H9 (cell line): ENCODE data around the gene CLIC3. TPM values are rescaled to one million over a fixed set of nuclear protein-coding genes. Genes with fewer than 3 reads are reported as not detected.

ENCODE experiments used
- DNase-seq: peaks from one replicate; pipeline ENCODE4 v3.0.0-alpha.2; 2017
- H2AFZ ChIP-seq: one replicate; pipeline ENCODE4 v1.6.1; 2013; ENCODE audit warnings: mild to moderate bottlenecking, low read length, control low read depth, moderate library complexity
- H2AK5ac ChIP-seq: 2 replicates; pipeline ENCODE4 v1.6.1; 2013; ENCODE audit warnings: low read length, control low read depth, mixed read lengths; ENCODE audit not compliant: insufficient read length
- H2BK120ac ChIP-seq: one replicate; pipeline ENCODE4 v1.6.1; 2013; ENCODE audit warnings: low read depth, mild to moderate bottlenecking, low read length, control low read depth, inconsistent platforms; ENCODE audit not compliant: poor library complexity, severe bottlenecking
- H2BK12ac ChIP-seq: 2 replicates; pipeline ENCODE4 v1.6.1; 2013; ENCODE audit warnings: low read length, control low read depth, mixed read lengths, low read depth; ENCODE audit not compliant: insufficient read length
- H2BK15ac ChIP-seq: 2 replicates; pipeline ENCODE4 v1.6.1; 2013; ENCODE audit warnings: low read depth, low read length, control low read depth
- H2BK20ac ChIP-seq: one replicate; pipeline ENCODE4 v1.6.1; 2013; ENCODE audit warnings: low read depth, mild to moderate bottlenecking, low read length, control low read depth, inconsistent platforms; ENCODE audit not compliant: poor library complexity, severe bottlenecking
- H2BK5ac ChIP-seq: 2 replicates; pipeline ENCODE4 v1.6.1; 2013; ENCODE audit warnings: low read length, control low read depth, mixed read lengths; ENCODE audit not compliant: insufficient read length
- H3K14ac ChIP-seq: 2 replicates; pipeline ENCODE4 v1.6.1; 2013; ENCODE audit warnings: low read length, control low read depth; ENCODE audit not compliant: insufficient read depth
- H3K18ac ChIP-seq: 2 replicates; pipeline ENCODE4 v1.6.1; 2013; ENCODE audit warnings: low read depth, mild to moderate bottlenecking, mixed read lengths, low read length, control low read depth; ENCODE audit not compliant: insufficient read length
- H3K23ac ChIP-seq: 2 replicates; pipeline ENCODE4 v1.6.1; 2013; ENCODE audit warnings: low read length, control low read depth, mixed read lengths, low read depth; ENCODE audit not compliant: insufficient read length
- H3K23me2 ChIP-seq: 2 replicates; pipeline ENCODE4 v1.6.1; 2013; ENCODE audit warnings: low read depth, mild to moderate bottlenecking, mixed read lengths, low read length, control low read depth; ENCODE audit not compliant: insufficient read length, poor library complexity, severe bottlenecking
- H3K27ac ChIP-seq: 2 replicates; pipeline ENCODE4 v1.5.1; 2013; ENCODE audit warnings: low read length, control low read depth, mixed read lengths, low read depth; ENCODE audit not compliant: insufficient read length
- H3K27me3 ChIP-seq: 2 replicates; pipeline ENCODE4 v1.6.1; 2013; ENCODE audit warnings: low read length, control low read depth, inconsistent platforms; ENCODE audit not compliant: insufficient read depth
- H3K4ac ChIP-seq: 2 replicates; pipeline ENCODE4 v1.6.1; 2013; ENCODE audit warnings: low read depth, mild to moderate bottlenecking, control low read depth, inconsistent platforms, low read length, moderate library complexity
- H3K4me1 ChIP-seq: 2 replicates; pipeline ENCODE4 v1.6.1; 2013; ENCODE audit warnings: low read length, control low read depth, inconsistent platforms; ENCODE audit not compliant: insufficient read depth
- H3K4me2 ChIP-seq: 2 replicates; pipeline ENCODE4 v1.6.1; 2013; ENCODE audit warnings: low read length, control low read depth, mixed read lengths; ENCODE audit not compliant: insufficient read length, insufficient read depth
- H3K56ac ChIP-seq: 2 replicates; pipeline ENCODE4 v1.6.1; 2013; ENCODE audit warnings: low read depth, mild to moderate bottlenecking, mixed read lengths, low read length, control low read depth; ENCODE audit not compliant: insufficient read length
- H3K79me1 ChIP-seq: 2 replicates; pipeline ENCODE4 v1.6.1; 2013; ENCODE audit warnings: low read depth, mild to moderate bottlenecking, moderate library complexity, low read length, control low read depth, inconsistent platforms; ENCODE audit not compliant: insufficient read depth, poor library complexity, severe bottlenecking
- H3K79me2 ChIP-seq: 2 replicates; pipeline ENCODE4 v1.6.1; 2013; ENCODE audit warnings: low read length, control low read depth, inconsistent platforms; ENCODE audit not compliant: insufficient read depth
- H3K9ac ChIP-seq: 2 replicates; pipeline ENCODE4 v1.6.1; 2013; ENCODE audit warnings: low read length, control low read depth, mixed read lengths; ENCODE audit not compliant: insufficient read length; ENCODE audit errors: extremely low read depth
- H3K9me3 ChIP-seq: one replicate; pipeline ENCODE4 v1.6.1; 2013; ENCODE audit warnings: low read depth, low read length, inconsistent platforms; ENCODE audit not compliant: control insufficient read depth
- H3T11ph ChIP-seq: one replicate; pipeline ENCODE4 v1.6.1; 2013; ENCODE audit warnings: mild to moderate bottlenecking, low read length, control low read depth, inconsistent platforms
- H4K20me1 ChIP-seq: one replicate; pipeline ENCODE4 v1.6.1; 2013; ENCODE audit not compliant: control insufficient read depth, insufficient read length, insufficient read depth
- H4K5ac ChIP-seq: 2 replicates; pipeline ENCODE4 v1.6.1; 2013; ENCODE audit warnings: low read depth, mild to moderate bottlenecking, mixed read lengths, low read length, control low read depth; ENCODE audit not compliant: insufficient read length
- H4K8ac ChIP-seq: replicated peaks from 2 replicates; pipeline ENCODE4 v1.6.1; 2013; ENCODE audit warnings: low read length, control low read depth, mixed read lengths, low read depth; ENCODE audit not compliant: insufficient read length
- H4K91ac ChIP-seq: 2 replicates; pipeline ENCODE4 v1.6.1; 2013; ENCODE audit warnings: low read depth, mild to moderate bottlenecking, moderate library complexity, mixed read lengths, low read length, control low read depth; ENCODE audit not compliant: insufficient read length
- H3K27ac Mint-ChIP-seq, 3 experiments: 2 replicates in 2 of 3; 3 replicates in 1 of 3; pipeline ENCODE4 v1.8.0; 2020 to 2021; ENCODE audit warnings: mixed read lengths in 3 of 3, mild to moderate bottlenecking in 1 of 3, moderate library complexity in 1 of 3
- H3K27me3 Mint-ChIP-seq: 2 replicates; pipeline ENCODE4 v1.8.0; 2021; ENCODE audit warnings: low read depth, mild to moderate bottlenecking, moderate library complexity, mixed read lengths
- H3K36me3 Mint-ChIP-seq, 3 experiments: 2 replicates in 2 of 3; 3 replicates in 1 of 3; pipeline ENCODE4 v1.8.0; 2020 to 2021; ENCODE audit warnings: low read depth in 3 of 3, mixed read lengths in 3 of 3; ENCODE audit not compliant: insufficient read depth in 1 of 3
- H3K4me1 Mint-ChIP-seq, 2 experiments: 2 replicates each; pipeline ENCODE4 v1.8.0; 2020; ENCODE audit warnings: mixed read lengths in 2 of 2
- H3K4me3 Mint-ChIP-seq, 2 experiments: 2 replicates in 1 of 2; 3 replicates in 1 of 2; pipeline ENCODE4 v1.8.0; 2020 to 2021; ENCODE audit warnings: mild to moderate bottlenecking in 2 of 2, mixed read lengths in 2 of 2, moderate library complexity in 1 of 2
- H3K9me3 Mint-ChIP-seq, 2 experiments: 2 replicates in 1 of 2; 3 replicates in 1 of 2; pipeline ENCODE4 v1.8.0; 2020; ENCODE audit warnings: mild to moderate bottlenecking in 2 of 2, mixed read lengths in 2 of 2, moderate library complexity in 1 of 2
- CTCF ChIP-seq: fragments of 200-600 bp; sonication (generic); conservative IDR thresholded peaks from 3 replicates; pipeline ENCODE4 v1.8.0; 2021; ENCODE audit warnings: antibody characterized with exemption, mild to moderate bottlenecking
- WGBS: extraction: QIAGEN DNeasy Blood & Tissue Kit; methylation state at CpG from one replicate; pipeline ENCODE4 v1.1.7; 2013; ENCODE audit warnings: missing lambda C conversion rate, low lambda C conversion rate, mixed read lengths; ENCODE audit not compliant: insufficient read length; ENCODE audit errors: extremely low coverage; 5-methylcytosine and 5-hydroxymethylcytosine counted together
- total RNA-seq: library from RNA; stranded (reverse); gene quantifications from 2 replicates; pipeline ENCODE4 v1.2.1, GENCODE V29; 2021

Gene CLIC3
- total RNA-seq, 1 experiment from 2014 or later = 0.31 TPM

DNA sequence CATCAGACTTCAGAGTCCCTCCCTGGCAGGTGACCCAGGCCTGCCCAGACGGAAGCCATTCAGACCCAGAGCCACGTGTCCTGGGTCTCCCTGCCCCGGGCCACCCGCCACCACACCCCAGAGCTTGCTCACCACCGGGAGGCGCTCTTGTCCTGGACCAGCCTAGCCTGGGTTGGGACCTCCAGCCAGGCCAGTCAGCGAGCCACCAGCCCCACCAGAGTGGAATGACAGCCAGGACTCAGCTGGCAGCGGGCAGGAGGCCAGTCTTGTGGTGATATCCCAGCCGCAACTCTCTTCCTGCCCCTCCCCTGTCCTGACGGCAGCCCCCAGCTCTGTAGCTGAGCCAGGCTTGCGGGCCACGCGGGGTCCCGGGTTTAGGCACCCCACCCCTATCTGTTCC, 20.7 kb downstream of the CLIC3 start:
- Mint-ChIP-seq H3K9me3 (no peaks in the 10 kb centered on the region), H3K4me1 (peaks cover 2 to 14% of the 10 kb centered on the region in 2 experiments), H3K27ac (no peak overlapping the region), H3K36me3 (0 out of 7 replicates have a peak, but pooled peaks cover 0 to 1% (median 0%) of the 10 kb centered on the region in 3 experiments), H3K27me3 (peaks cover 7% of the 10 kb centered on the region), H3K4me3 (peak overlapping the region in 1 of 2 experiments; percentile 23; a peak in 1 of 5 replicates)
- no peaks in the 10 kb centered on the region for H3K27me3 ChIP-seq
- H3K23ac ChIP-seq = no peak overlapping the region
- no peak overlapping the region for H2BK120ac ChIP-seq
- no peaks in the 10 kb centered on the region; the same call in 1 of the 2 replicates for H3K4me1 ChIP-seq
- no peak overlapping the region for H3K56ac ChIP-seq
- H2BK5ac ChIP-seq = no peak overlapping the region
- no CpG with 5 or more reads among the region's 14 CpGs for WGBS
- H3K4me2 ChIP-seq = no peak overlapping the region
- no peak overlapping the region for H4K5ac ChIP-seq
- H3K27ac ChIP-seq = no peak overlapping the region
- H3K79me1 ChIP-seq = no peaks in the 10 kb centered on the region
- no peak overlapping the region for H3K18ac ChIP-seq
- H3K14ac ChIP-seq = no peak overlapping the region
- no peaks in the 10 kb centered on the region for H3K79me2 ChIP-seq
- H2BK12ac ChIP-seq = no peak overlapping the region
- peak; percentile 83 for DNase-seq
- no peak overlapping the region for H3K4ac ChIP-seq
- H4K91ac ChIP-seq = no peak overlapping the region
- no peak overlapping the region for H4K8ac ChIP-seq
- no peak overlapping the region for H2AFZ ChIP-seq
- peaks cover 9% of the 10 kb centered on the region for H3K23me2 ChIP-seq
- H3K9me3 ChIP-seq = no peaks in the 10 kb centered on the region
- no peak overlapping the region for H2BK15ac ChIP-seq
- no peak overlapping the region for H2BK20ac ChIP-seq
- H3K9ac ChIP-seq = no peak overlapping the region
- no peaks in the 10 kb centered on the region for H4K20me1 ChIP-seq
- peak; percentile 70 for TF ChIP-seq CTCF
- H2AK5ac ChIP-seq = no peak overlapping the region
- H3T11ph ChIP-seq = no peak overlapping the region
